ENCODE data around the gene SPRY2.

Gene SPRY2

GRCh38 chr13:80329250-80329649, 11.7 kb downstream of the SPRY2 start:
- H3K4me3 ChIP-seq (ENCODE audit: low read length): no peak overlapping the region
- no peak for DNase-seq (ENCODE audit: low read depth, low spot score)

GRCh38 chr13:80319004-80319403, 21.9 kb downstream of the SPRY2 start:
- H3K4me3 ChIP-seq (ENCODE audit: low read length): no peak overlapping the region
- DNase-seq (ENCODE audit: low read depth, low spot score): no peak

- H3K4me3 ChIP-seq (ENCODE audit: low read length): no peak overlapping the region
- DNase-seq (ENCODE audit: low read depth, low spot score): no peak
These were observed 25.9 kb downstream of the SPRY2 start for GRCh38 chr13:80314711-80315653.

- no peak overlapping the region for H3K4me3 ChIP-seq (ENCODE audit: low read length)
- no peak for DNase-seq (ENCODE audit: low read depth, low spot score)
These were observed 27.2 kb downstream of the SPRY2 start for GRCh38 chr13:80313668-80314256.

GRCh38 chr13:80312967-80313366, 28.0 kb downstream of the SPRY2 start:
- no peak overlapping the region for H3K4me3 ChIP-seq (ENCODE audit: low read length)
- no peak for DNase-seq (ENCODE audit: low read depth, low spot score)

DNA sequence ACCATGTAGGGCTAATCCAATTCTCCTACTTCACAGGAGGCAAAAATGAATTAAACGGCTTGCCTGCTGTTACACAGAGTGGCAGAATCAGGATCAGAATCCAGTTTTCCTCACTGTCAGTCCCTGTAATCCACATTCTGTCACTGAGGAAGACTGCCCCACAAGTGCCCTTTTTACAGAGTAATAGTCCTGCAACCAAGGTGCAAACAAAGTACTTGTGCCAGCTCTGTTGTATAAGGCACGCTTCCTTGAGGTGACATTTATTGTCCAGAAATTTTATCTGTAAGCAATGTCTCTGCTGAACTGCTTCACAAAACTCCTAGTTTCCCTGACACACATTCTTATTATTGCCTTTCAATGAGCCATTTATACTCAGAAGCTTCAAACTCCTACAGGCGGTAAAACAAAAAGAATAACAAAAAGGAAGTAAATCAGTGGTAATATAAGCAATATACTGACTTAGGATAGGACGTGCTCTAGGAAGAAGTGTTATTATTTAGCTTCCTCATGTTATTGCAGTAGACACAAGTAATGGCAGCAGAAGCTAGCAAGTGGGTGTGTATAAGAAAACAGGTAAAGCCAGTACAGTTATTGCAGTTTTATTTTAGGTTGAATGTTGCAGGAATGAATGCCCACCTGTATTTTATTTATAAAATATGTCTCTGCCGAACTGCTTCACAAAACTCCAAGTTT, 28.8 kb downstream of the SPRY2 start:
- DNase-seq (ENCODE audit: low read depth, low spot score): no peak
- H3K4me3 ChIP-seq (ENCODE audit: low read length): no peak overlapping the region

GRCh38 chr13:80309926-80310325, 31.0 kb downstream of the SPRY2 start:
- no peak overlapping the region for H3K4me3 ChIP-seq (ENCODE audit: low read length)

DNA sequence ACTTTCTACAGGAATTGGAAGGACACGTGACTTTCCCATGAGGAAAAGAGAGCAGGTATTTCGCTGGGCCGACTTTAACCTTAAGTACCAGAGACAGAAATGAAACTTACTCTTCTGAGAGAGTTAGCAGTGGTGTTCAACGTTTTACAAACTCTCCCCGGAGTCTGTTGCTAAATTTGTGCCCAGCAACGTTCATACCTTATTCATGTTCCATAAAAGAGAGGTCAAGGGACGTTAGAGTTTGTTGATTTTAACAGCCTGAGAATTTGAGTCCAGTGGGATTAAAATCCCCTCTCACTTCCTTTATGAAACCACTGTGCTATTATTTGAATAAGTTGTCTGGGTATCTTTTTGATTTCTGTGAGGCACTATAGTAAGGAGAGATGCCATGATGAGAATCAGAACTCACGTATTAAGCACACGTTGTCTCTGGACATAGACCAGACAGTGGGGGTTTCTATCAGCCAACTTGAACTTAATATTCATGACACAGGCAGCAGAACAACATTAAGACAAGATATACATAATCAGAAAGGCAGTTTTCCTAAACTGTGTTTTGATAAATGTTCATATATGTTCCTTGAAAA, 33.4 kb downstream of the SPRY2 start:
- H3K4me3 ChIP-seq (ENCODE audit: low read length): no peak overlapping the region
- no peak for DNase-seq (ENCODE audit: low read depth, low spot score)

More at GRCh38 chr13:80309926-80310325, 31.0 kb downstream of the SPRY2 start:
- no peak for DNase-seq (ENCODE audit: low read depth, low spot score)

DNA sequence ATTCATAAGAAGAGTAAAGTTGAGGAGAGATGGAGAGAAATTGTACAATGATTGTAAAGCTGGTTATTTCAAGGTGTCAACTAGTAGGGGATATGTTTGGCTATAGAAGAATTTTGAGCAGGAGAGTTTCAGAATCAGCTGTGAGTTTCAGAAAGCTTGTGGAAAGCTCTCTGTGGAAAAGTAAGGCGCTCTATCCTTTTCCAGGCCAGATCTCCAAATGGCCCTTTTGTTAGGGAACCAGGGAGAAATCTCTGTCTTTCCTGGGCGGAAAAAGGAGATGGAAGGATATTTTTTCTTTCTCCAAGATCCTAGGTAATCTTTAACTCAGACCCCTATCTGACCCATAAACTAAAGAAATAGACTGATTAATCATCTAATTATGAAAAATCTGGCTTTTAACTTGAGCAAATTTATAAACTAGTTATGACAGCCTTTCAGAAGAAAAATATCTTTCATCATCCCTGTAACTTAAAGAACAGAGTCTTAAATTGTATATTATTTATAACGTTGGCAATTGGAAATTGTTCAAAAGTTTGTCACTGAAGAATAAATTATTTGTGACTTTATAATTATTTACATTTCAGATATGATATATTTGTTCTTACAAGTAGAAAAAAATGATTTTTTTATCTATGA, 34.5 kb downstream of the SPRY2 start:
- DNase-seq (ENCODE audit: low read depth, low spot score): no peak
- H3K4me3 ChIP-seq (ENCODE audit: low read length): no peak overlapping the region

DNA sequence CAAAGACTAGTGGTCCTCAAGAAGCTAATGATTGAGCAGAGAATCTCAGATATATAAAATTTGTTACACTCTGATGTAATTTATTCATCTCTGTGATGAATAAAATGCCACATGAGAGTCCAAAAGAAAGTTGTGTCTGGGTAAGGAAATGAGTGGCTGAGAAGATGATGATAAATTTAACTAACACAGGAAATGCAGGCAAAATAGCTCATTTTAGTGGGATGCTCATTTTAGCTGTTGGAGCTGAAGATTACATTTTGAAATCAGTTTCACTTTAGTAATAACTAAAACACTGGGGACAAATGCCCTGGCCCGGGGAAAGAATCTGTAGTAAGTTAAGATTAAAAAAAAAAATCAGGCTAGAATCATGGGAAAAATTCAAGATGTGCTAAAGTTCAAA, 35.2 kb downstream of the SPRY2 start:
- DNase-seq (ENCODE audit: low read depth, low spot score): no peak
- no peak overlapping the region for H3K4me3 ChIP-seq (ENCODE audit: low read length)

GRCh38 chr13:80303225-80303811, 37.6 kb downstream of the SPRY2 start:
- DNase-seq (ENCODE audit: low read depth, low spot score): no peak
- H3K4me3 ChIP-seq (ENCODE audit: low read length): no peak overlapping the region

- no peak for DNase-seq (ENCODE audit: low read depth, low spot score)
- no peak overlapping the region for H3K4me3 ChIP-seq (ENCODE audit: low read length)
These were observed 41.9 kb downstream of the SPRY2 start for GRCh38 chr13:80299046-80299445.

DNA sequence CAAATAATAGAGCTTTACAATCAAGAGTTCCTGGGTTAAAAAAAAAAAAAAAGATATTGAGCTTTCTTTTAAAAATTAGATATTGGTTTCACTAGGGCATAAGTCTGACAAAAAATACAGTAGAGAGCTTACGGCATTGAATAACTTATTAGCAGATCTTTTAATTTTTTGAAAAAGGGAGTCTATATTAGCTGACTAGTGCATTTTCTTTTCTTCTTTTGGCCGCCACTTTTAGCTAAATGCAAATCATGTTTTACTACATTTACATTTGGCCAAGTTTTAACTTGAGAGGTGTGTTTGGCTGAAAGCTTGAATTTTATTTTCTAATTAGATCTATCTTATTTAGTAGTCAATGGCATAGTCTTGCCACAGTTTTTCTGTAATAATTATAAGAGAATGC, 43.4 kb downstream of the SPRY2 start:
- no peak overlapping the region for H3K4me3 ChIP-seq (ENCODE audit: low read length)
- no peak for DNase-seq (ENCODE audit: low read depth, low spot score)

DNA sequence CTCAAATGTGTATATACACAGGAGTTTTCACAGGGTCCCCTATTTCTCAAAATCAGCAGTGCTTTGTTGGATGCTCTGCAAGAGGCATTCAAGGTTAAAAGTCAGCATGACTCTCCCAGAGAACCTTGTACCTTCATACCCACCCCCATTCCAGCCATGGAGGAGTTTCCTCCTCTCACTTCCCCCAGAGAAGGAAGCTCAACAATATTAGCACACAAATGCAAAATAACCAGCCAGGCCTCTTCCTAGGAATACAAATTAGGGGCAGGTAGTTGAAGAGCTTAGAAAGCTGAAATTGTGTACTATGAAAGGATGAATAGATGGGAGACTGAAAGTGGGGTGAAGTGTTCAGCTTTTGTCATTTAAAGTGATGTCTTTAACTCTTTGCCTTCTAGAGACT, 43.8 kb downstream of the SPRY2 start:
- DNase-seq (ENCODE audit: low read depth, low spot score): no peak

GRCh38 chr13:80296638-80297037, 44.3 kb downstream of the SPRY2 start:
- no peak overlapping the region for H3K4me3 ChIP-seq (ENCODE audit: low read length)
- DNase-seq (ENCODE audit: low read depth, low spot score): no peak

More for the DNA sequence above, 43.8 kb downstream of the SPRY2 start:
- no peak overlapping the region for H3K4me3 ChIP-seq (ENCODE audit: low read length)

GRCh38 chr13:80290591-80290990, 50.3 kb downstream of the SPRY2 start:
- no peak overlapping the region for H3K4me3 ChIP-seq (ENCODE audit: low read length)
- no peak for DNase-seq (ENCODE audit: low read depth, low spot score)
